ENCODE results near the gene DGKB.

DNA sequence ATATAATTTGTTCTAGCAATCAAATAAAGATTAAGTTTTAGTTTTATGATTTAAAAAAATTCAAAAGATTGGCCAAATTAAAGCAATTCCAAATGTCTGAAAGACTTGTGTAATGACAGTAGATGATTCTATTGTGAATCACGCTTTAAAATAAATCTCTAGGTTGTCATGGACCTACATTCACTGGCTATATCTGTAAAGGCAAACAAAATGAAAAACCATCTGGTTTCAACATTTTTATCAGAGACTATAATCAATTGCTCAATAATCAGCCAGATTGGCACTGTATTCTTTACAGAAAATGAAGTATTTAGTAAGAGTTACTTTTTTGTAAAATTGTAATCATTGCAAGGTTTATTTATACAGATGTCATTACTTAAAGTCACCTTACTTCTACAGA lies 60.7 kb downstream of the DGKB start:
- TF ChIP-seq, protein P1, sequence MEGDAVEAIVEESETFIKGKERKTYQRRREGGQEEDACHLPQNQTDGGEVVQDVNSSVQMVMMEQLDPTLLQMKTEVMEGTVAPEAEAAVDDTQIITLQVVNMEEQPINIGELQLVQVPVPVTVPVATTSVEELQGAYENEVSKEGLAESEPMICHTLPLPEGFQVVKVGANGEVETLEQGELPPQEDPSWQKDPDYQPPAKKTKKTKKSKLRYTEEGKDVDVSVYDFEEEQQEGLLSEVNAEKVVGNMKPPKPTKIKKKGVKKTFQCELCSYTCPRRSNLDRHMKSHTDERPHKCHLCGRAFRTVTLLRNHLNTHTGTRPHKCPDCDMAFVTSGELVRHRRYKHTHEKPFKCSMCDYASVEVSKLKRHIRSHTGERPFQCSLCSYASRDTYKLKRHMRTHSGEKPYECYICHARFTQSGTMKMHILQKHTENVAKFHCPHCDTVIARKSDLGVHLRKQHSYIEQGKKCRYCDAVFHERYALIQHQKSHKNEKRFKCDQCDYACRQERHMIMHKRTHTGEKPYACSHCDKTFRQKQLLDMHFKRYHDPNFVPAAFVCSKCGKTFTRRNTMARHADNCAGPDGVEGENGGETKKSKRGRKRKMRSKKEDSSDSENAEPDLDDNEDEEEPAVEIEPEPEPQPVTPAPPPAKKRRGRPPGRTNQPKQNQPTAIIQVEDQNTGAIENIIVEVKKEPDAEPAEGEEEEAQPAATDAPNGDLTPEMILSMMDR (IDR thresholded peaks at IDR 0.05) = no peak
- no peak for TF ChIP-seq POLR2AphosphoS5 (IDR thresholded peaks at IDR 0.05)
- TF ChIP-seq POLR2A (IDR thresholded peaks at IDR 0.05) = no peak
- no peak for TF ChIP-seq EP300 (IDR thresholded peaks at IDR 0.05)

Data from stomach (tissue), 4 donors.